C4-2B (cell line): ENCODE measurements around the gene PCDHGA1.
"Not testable (repeated sequence)": the region's sequence is repeated elsewhere in the genome, so short reads cannot be mapped to it uniquely, and the experiment has no call there.

Source experiments
- H3K27ac ChIP-seq: fragments of 450-650 bp; 2 replicates; pipeline ENCODE4 v1.5.1; 2017
- CTCF ChIP-seq: fragments of 450-650 bp; conservative IDR thresholded peaks from 2 replicates; pipeline ENCODE4 v1.5.1; 2017; ENCODE audit warnings: mild to moderate bottlenecking
- ZFX ChIP-seq: fragments of 450-650 bp; IDR thresholded peaks from 2 replicates; pipeline ENCODE4 v1.6.1; 2017

PCDHGA1 gene

GRCh38 chr5:141320225-141321169, 9.8 kb upstream of the PCDHGA1 start, which contains the start of gene TAF7:
Gene TAF7, minus strand, starts transcription at chr5:141320784. Its CDS starts 740 bp downstream, at chr5:141320044.
- H3K27ac ChIP-seq: peak within 1 kb of the TSS; percentile 60
- TF ChIP-seq ZFX (peak; percentile 92), CTCF (peak; percentile 93)

GRCh38 chr5:141322261-141322660, 8.1 kb upstream of the PCDHGA1 start:
- TF ChIP-seq CTCF (no peak), ZFX (no peak)
- no peak overlapping the region for H3K27ac ChIP-seq

GRCh38 chr5:141326088-141326854, 4.0 kb upstream of the PCDHGA1 start:
- no peak overlapping the region for H3K27ac ChIP-seq
- TF ChIP-seq CTCF (peak; percentile 67), ZFX (no peak)

GRCh38 chr5:141328231-141328630, 2.1 kb upstream of the PCDHGA1 start:
- H3K27ac ChIP-seq: no peak overlapping the region
- TF ChIP-seq CTCF (no peak), ZFX (no peak)

GRCh38 chr5:141332571-141332970, 2.3 kb downstream of the PCDHGA1 start:
- H3K27ac ChIP-seq: not testable (repeated sequence)

GRCh38 chr5:141338538-141339306, 8.4 kb downstream of the PCDHGA1 start, which contains the start of gene PCDHGA2:
Gene PCDHGA2, plus strand, starts transcription at chr5:141338760.
- no peak within 1 kb of the TSS for H3K27ac ChIP-seq
- TF ChIP-seq ZFX (no peak), CTCF (peak; percentile 63)

- H3K27ac ChIP-seq: not testable (repeated sequence)
Measured at GRCh38 chr5:141340781-141341354, 10.6 kb downstream of the PCDHGA1 start.
